Upper lobe of left lung (tissue), 6 donors: Measurements from ENCODE around the gene SLC38A3. TPM values are rescaled to one million over a fixed set of nuclear protein-coding genes. Genes with fewer than 3 reads are reported as not detected.
A peak's percentile ranks its signal among the peaks of the same experiment; 100 is the strongest.

Experiments used
- ATAC-seq, 2 donors: fragments of 200-7000 bp; cut with Tn5 transposase; one replicate each; pipeline ENCODE4 v1.9.1; 2022; ENCODE audit warnings: mild to moderate bottlenecking in 2 of 2, moderate library complexity in 2 of 2; ENCODE audit not compliant: low FRiP score in 2 of 2
- DNase-seq, 2 donors: peaks; one replicate each; pipeline ENCODE4 v3.0.0-alpha.2; 2019 to 2020
- H3K27ac ChIP-seq, 4 donors: fragments of 200-600 bp; sonication (generic); one replicate each; pipeline ENCODE4 v1.5.1; 2016 to 2019
- H3K27me3 ChIP-seq, 4 donors: fragments of 200-600 bp; sonication (generic); one replicate each; pipeline ENCODE4 v1.5.1; 2017 to 2019
- H3K36me3 ChIP-seq, 4 donors: fragments of 200-600 bp; sonication (generic); one replicate each; pipeline ENCODE4 v1.5.1; 2016 to 2019
- H3K4me1 ChIP-seq, 4 donors: fragments of 200-600 bp; sonication (generic); one replicate each; pipeline ENCODE4 v1.5.1; 2018 to 2019
- H3K4me3 ChIP-seq, 4 donors: fragments of 200-600 bp; sonication (generic); one replicate each; pipeline ENCODE4 v1.5.1; 2017 to 2019; ENCODE audit warnings: mild to moderate bottlenecking in 2 of 4, moderate library complexity in 1 of 4
- H3K9me3 ChIP-seq, 4 donors: fragments of 200-600 bp; sonication (generic); one replicate each; pipeline ENCODE4 v1.5.1; 2018 to 2019
- CTCF ChIP-seq, 6 experiments: fragments of 450-650 bp in 4 of 6; fragments of 200-600 bp in 2 of 6; sonication (generic) in 2 of 6; IDR thresholded peaks; one replicate each; pipeline ENCODE4 v1.5.1; 2016 to 2019; ENCODE audit warnings: antibody characterized with exemption in 6 of 6
- EP300 ChIP-seq, 4 donors: sonication (generic); formaldehyde crosslinking; IDR thresholded peaks; one replicate each; pipeline ENCODE4 v1.5.1; 2017; ENCODE audit warnings: antibody characterized with exemption in 4 of 4, control low read depth in 2 of 4
- POLR2A ChIP-seq, 4 donors: fragments of 450-650 bp; IDR thresholded peaks; one replicate each; pipeline ENCODE4 v1.5.1; 2016 to 2017; ENCODE audit warnings: antibody characterized with exemption in 4 of 4, mild to moderate bottlenecking in 2 of 4
- POLR2AphosphoS5 ChIP-seq, 2 donors: sonication (generic); formaldehyde crosslinking; IDR thresholded peaks; one replicate each; pipeline ENCODE4 v1.5.1; 2017; ENCODE audit warnings: antibody characterized with exemption in 2 of 2
- WGBS, 2 donors: methylation state at CpG; one replicate each; pipeline ENCODE4 v1.1.5; 2017 to 2018; 5-methylcytosine and 5-hydroxymethylcytosine counted together
- total RNA-seq, 6 donors: library from RNA; depleted of rRNA in 4 of 6; stranded (reverse); fragments of >200 nt in 4 of 6; gene quantifications; one replicate each; pipeline versions ENCODE4 v1.1.0 to v1.2.1, GENCODE V29; 2016 to 2021
- donor health status: DM: no; HTN: no; CAD: no; lungs with moderate emphysema.
- donor health status: DM: no; HTN: yes; CAD: no; lungs with severe emphysema.

SLC38A3 gene
- total RNA-seq, 6 donors from 2014 or later: 0.15 to 0.17 TPM; not detected in 4

GRCh38 chr3:50190936-50191660 lies 14.0 kb upstream of the SLC38A3 start, which contains the start of gene GNAT1:
Gene GNAT1 (plus strand): TSS chr3:50191610. CDS start chr3:50191726, 116 bp downstream.
- Histone ChIP-seq H3K4me1 (peaks cover 12 to 30% (median 21%) of the 10 kb centered on the region in 4 donors), H3K4me3 (no peak within 1 kb of the TSS), H3K36me3 (peaks cover 0 to 26% (median 9%) of the 10 kb centered on the region in 4 donors), H3K27ac (no peak within 1 kb of the TSS), H3K27me3 (peaks cover 2 to 22% (median 14%) of the 10 kb centered on the region in 4 donors), H3K9me3 (no peaks in the 10 kb centered on the region)
- DNase-seq: no peak
- ATAC-seq: no peak
- 60 to 66% methylated on average over 4 to 8 of the region's 8 CpGs for WGBS, 2 donors
- no peak for TF ChIP-seq POLR2A (IDR thresholded peaks at IDR 0.05)
- TF ChIP-seq EP300 (IDR thresholded peaks at IDR 0.05): no peak
- no peak for TF ChIP-seq CTCF (IDR thresholded peaks at IDR 0.05)
- no peak for TF ChIP-seq POLR2AphosphoS5 (IDR thresholded peaks at IDR 0.05)

GRCh38 chr3:50192124-50192523 lies 12.9 kb upstream of the SLC38A3 start:
- ATAC-seq: no peak
- no peak for DNase-seq
- H3K4me3 ChIP-seq: no peak overlapping the region
- WGBS, 2 donors: 92 to 94% methylated on average over 3 to 8 of the region's 8 CpGs
- peaks cover 0 to 15% (median 4%) of the 10 kb centered on the region in 4 donors for H3K36me3 ChIP-seq
- H3K27me3 ChIP-seq: peaks cover 2 to 22% (median 14%) of the 10 kb centered on the region in 4 donors
- H3K27ac ChIP-seq: no peak overlapping the region
- no peaks in the 10 kb centered on the region for H3K9me3 ChIP-seq
- TF ChIP-seq POLR2A (IDR thresholded peaks at IDR 0.05) (no peak), POLR2AphosphoS5 (IDR thresholded peaks at IDR 0.05) (no peak)
- H3K4me1 ChIP-seq: peaks cover 12 to 30% (median 21%) of the 10 kb centered on the region in 4 donors

- TF ChIP-seq POLR2AphosphoS5 (IDR thresholded peaks at IDR 0.05) (no peak), CTCF (IDR thresholded peaks at IDR 0.05) (peak; percentile 86 to 95 (median 92))
- Histone ChIP-seq H3K36me3 (peaks cover 0 to 9% (median 3%) of the 10 kb centered on the region in 4 donors), H3K27ac (no peak overlapping the region), H3K4me3 (no peak overlapping the region), H3K9me3 (no peaks in the 10 kb centered on the region), H3K4me1 (peaks cover 12 to 30% (median 21%) of the 10 kb centered on the region in 4 donors), H3K27me3 (peaks cover 2 to 22% (median 14%) of the 10 kb centered on the region in 4 donors)
- ATAC-seq (peak in 1 of 2 donors; percentile 71), DNase-seq (peak in 1 of 2 donors; percentile 63)
- 0 to 9% methylated on average over 1 to 16 of the region's 21 CpGs for WGBS, 2 donors
These were observed 12.4 kb upstream of the SLC38A3 start for GRCh38 chr3:50192689-50193141.

- 42 to 46% methylated on average over 23 to 26 of the region's 36 CpGs for WGBS, 2 donors
- H3K4me1 ChIP-seq: peaks cover 12 to 30% (median 21%) of the 10 kb centered on the region in 4 donors
- no peak for TF ChIP-seq EP300 (IDR thresholded peaks at IDR 0.05)
- TF ChIP-seq CTCF (IDR thresholded peaks at IDR 0.05): no peak
- no peak for TF ChIP-seq POLR2AphosphoS5 (IDR thresholded peaks at IDR 0.05)
- no peak for TF ChIP-seq POLR2A (IDR thresholded peaks at IDR 0.05)
- H3K27ac ChIP-seq: no peak overlapping the region
- no peak overlapping the region for H3K4me3 ChIP-seq
- ATAC-seq: no peak
- DNase-seq: no peak
- H3K9me3 ChIP-seq: no peaks in the 10 kb centered on the region
- H3K36me3 ChIP-seq: peaks cover 0 to 4% (median under 1%) of the 10 kb centered on the region in 4 donors
- H3K27me3 ChIP-seq: peaks cover 2 to 22% (median 14%) of the 10 kb centered on the region in 4 donors
These were observed 11.8 kb upstream of the SLC38A3 start for GRCh38 chr3:50193286-50193685.

GRCh38 chr3:50193746-50194127 lies 11.3 kb upstream of the SLC38A3 start:
- Histone ChIP-seq H3K4me1 (peaks cover 12 to 30% (median 21%) of the 10 kb centered on the region in 4 donors), H3K9me3 (no peaks in the 10 kb centered on the region), H3K27me3 (peaks cover 2 to 22% (median 14%) of the 10 kb centered on the region in 4 donors), H3K36me3 (no peaks in the 10 kb centered on the region), H3K4me3 (no peak overlapping the region), H3K27ac (no peak overlapping the region)
- no peak for TF ChIP-seq POLR2AphosphoS5 (IDR thresholded peaks at IDR 0.05)
- no peak for TF ChIP-seq EP300 (IDR thresholded peaks at IDR 0.05)
- TF ChIP-seq POLR2A (IDR thresholded peaks at IDR 0.05): no peak
- WGBS, 2 donors: 34% methylated on average over 21 of the region's 34 CpGs; no CpG with 5 or more reads in 1 of the 2 donors
- DNase-seq: no peak
- ATAC-seq: no peak
